HCEC 1CT (cell line): ENCODE results near the gene ST6GALNAC3.

Experiments
- DNase-seq: peaks from one replicate; pipeline ENCODE4 v3.0.0-alpha.2; 2017

ST6GALNAC3 gene

GRCh38 chr1:76463849-76464248 is 389.3 kb downstream of the ST6GALNAC3 start:
- no peak for DNase-seq

- peak; percentile 79 for DNase-seq
Observed at GRCh38 chr1:76465030-76465429, 390.5 kb downstream of the ST6GALNAC3 start.

DNA sequence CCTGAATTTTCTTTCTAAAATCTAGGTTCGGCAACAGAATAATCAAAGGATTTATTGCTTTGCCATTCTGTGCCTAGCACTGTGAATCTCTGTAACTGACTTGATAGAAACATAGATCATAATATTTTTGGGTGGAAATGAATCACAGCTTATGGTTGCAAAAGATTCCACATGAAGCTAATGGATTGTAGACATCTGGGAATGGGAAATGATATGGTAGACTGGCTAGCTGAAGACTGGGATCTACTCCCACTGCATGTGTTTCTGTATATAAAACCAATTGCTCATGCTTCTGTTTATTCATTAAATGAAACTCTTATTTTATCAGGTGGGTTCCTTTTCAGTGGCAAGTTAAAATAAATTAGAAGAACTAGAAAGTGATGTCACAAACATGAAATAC is 395.6 kb downstream of the ST6GALNAC3 start:
- peak; percentile 29 for DNase-seq

DNA sequence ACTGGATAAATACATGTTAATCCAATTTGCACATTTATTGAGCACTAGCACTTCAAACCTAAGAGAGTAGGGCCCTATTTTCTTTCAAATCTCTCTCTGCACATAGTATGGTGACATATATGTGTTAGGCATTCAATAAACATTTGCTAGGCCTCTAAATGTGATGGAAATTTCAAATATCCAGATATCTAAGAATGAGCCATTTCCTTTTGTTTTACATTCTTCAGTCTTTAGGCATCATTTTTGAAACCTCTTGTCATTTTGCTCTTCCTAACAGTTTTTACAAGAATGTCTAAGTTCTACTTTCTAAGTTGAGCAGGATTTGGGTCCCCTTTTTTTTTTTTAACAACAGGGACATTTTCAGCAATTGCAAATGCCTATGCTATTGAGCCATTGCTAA is 397.0 kb downstream of the ST6GALNAC3 start:
- peak; percentile 30 for DNase-seq

DNA sequence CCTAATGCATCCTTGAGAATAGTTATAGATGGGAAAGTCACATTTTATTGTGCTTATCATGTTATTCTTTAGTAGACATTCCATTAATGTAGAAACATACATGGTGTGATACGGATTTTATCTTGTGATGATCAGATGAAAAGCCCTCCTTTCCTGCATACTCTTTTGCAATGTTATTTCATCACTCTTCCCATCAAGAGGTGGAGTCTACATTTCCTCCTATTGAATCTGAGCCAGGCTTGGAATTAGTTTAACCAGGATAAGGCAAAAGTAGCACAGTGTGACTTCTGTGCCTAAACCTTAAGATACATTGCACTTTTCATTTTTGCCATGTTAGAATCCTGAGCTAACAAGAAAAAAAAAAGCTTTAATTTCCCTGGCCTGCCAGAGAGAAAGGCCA is 399.0 kb downstream of the ST6GALNAC3 start:
- no peak for DNase-seq

DNA sequence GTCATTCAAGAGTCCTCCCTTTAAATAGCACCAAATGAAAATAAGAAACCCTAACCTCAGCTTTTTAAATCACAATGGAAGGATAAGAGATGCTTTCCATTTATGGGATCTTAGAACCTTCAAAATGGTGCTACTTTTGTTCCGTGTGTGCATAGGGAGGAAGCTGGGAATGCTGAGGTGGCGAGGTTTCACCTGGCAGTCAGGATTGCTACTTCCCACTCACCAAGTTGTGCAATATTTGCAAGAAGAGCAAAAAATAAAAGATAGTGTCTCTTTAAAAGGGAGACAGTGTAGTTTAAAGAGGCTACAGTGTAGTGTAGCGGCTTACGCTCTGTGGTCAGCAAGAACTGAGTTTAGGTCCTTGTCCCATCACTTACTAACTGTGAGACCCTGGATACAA is 400.4 kb downstream of the ST6GALNAC3 start:
- no peak for DNase-seq

GRCh38 chr1:76477156-76477555 is 402.6 kb downstream of the ST6GALNAC3 start:
- peak; percentile 58 for DNase-seq

- peak; percentile 9 for DNase-seq
Observed at GRCh38 chr1:76480827-76481226, 406.3 kb downstream of the ST6GALNAC3 start.

- DNase-seq = no peak
Observed at GRCh38 chr1:76481672-76482071, 407.1 kb downstream of the ST6GALNAC3 start.

DNA sequence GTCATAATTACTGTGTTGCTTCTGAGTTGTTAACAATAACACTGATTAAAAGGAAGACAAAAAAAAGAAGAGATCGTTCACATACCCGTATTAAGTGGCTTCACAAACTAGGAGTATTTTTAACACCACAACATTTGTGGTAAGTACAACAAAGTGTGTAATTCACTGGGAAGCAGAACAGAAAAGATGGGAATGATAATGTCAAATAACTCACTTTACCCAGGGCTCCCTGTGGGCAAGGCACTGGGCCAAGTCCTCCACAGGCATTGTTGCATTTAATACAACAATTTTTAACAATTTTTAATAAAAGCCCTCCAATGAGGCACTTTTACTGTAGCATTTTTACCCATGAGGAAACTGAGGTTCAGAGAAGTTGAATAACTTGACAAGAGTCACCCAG is 407.7 kb downstream of the ST6GALNAC3 start:
- DNase-seq = no peak

DNA sequence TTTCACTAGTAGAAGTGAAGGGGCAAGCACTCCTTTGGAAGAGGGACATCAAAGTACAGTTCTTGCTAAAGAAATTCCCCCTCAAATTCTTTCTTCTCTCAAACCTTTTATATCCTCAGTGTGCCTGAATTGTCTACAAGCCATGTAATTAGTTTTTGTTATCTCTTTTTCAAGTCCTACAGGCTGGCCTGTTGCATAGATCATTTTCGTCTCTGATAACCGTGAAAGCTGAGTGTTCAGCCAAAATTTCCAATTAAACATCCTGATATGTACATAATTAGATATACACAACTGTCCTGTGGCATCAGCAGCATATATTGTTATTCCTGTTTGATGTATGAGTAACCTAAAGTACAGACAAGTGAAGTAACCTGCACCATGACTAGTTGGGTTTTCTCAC is 417.2 kb downstream of the ST6GALNAC3 start:
- no peak for DNase-seq

- DNase-seq = no peak
Observed at GRCh38 chr1:76492752-76493430, 418.3 kb downstream of the ST6GALNAC3 start.

- peak; percentile 54 for DNase-seq
Observed at GRCh38 chr1:76494807-76495206, 420.3 kb downstream of the ST6GALNAC3 start.

GRCh38 chr1:76496871-76497270 is 422.3 kb downstream of the ST6GALNAC3 start:
- no peak for DNase-seq

DNA sequence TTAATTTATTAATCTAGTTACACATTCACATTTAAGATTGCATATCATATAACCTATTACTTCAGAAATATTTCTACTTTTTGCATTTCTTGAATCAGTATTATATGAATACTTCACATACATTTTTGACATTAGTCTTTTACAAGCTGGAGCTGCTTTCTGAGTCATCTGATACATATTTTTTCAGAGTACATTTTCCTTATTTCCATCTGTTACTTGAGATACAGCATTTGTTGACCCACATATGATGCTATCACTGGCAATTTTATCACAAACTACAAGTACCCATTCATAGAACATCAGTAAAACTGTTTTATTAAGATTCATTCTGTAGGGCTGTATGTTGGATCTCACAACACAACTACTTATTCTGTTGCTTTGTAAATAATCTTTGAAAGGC is 425.6 kb downstream of the ST6GALNAC3 start:
- peak; percentile 3 for DNase-seq

- DNase-seq = peak; percentile 6
Observed at GRCh38 chr1:76501136-76501535, 426.6 kb downstream of the ST6GALNAC3 start.

DNA sequence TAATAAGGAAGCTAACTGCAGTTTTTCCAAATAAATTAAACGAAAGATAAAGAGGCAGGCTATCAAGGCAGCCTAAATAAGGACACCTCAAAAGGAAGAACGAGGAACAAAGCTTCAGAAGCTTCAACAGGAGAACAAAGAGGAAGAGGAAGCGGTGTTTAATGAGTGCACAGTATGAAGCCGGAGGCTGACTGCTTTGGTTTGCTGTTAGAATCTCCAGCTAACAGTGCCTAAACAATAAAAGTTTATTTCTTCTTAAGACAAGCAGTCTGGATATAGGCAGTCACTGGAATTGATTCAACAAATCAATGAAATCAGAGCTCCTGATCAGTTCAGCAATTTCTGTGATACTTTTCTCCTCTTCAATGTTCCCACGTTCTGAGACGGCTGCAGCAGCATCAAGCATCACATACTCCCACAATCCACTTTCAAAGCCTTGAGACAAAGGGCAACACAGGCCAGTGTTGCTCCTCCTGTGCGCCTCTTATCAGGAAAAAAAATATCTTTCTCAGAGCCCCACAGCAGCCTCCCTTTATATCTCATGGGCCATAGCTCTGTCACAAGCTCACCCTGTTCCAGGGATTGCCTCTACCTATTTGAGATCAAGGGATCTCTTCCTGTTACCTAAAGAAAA is 427.2 kb downstream of the ST6GALNAC3 start:
- DNase-seq = no peak

DNA sequence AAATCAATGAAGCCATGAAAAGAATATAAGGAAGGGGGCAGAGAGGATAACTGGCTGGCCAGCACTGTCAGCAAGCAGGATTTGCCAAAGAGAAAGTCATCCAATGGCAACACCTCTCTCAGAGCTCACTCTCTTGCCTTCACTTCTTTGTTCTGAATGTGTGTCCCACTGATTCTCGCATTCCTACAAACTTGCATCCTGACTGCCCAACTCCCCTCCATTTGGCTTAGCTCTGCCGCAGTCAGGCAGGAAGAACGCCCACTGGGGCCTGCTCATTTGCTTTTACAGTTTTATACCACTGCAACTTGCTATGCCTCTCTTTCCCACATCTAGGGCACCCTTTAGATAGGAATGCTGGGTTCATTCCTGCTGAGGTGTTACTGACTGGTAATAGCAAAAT is 428.6 kb downstream of the ST6GALNAC3 start:
- no peak for DNase-seq

DNA sequence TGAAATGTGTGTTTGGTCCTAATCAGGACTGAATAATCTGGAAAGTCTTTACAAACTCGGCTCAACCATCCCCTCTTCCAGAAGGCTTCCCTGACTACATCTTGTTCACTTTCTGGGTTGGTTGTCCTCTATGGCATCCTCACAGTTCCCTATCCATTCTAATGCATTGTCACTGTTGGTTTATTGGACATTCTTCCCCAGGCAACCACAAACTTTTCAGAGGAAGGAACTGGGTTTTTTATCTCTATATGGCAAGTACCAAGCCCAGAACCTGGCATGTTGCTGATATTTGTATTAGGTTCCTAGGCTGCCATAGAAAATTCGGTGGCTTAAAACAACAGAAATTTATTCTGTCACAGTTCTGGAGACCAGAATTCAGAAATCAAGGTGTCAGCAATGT is 429.2 kb downstream of the ST6GALNAC3 start:
- DNase-seq = no peak

DNA sequence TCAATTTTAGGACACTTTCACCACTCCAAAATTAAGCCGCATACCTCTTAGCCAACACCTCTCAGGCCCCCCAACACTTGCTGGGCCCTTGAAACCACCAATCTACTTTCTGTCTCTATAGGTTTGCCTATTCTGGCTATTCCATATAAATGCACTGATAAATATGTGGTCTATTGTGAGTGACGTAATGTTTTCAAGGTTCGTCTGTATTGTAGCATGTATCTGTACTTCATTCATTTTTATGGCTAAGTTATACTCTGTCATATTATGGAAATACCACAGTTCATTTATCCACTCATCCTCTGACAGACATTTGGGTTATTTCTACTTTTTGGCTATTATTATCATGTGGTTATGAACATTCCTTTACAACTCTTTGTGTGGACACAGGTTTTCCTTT is 432.8 kb downstream of the ST6GALNAC3 start:
- DNase-seq = no peak

DNA sequence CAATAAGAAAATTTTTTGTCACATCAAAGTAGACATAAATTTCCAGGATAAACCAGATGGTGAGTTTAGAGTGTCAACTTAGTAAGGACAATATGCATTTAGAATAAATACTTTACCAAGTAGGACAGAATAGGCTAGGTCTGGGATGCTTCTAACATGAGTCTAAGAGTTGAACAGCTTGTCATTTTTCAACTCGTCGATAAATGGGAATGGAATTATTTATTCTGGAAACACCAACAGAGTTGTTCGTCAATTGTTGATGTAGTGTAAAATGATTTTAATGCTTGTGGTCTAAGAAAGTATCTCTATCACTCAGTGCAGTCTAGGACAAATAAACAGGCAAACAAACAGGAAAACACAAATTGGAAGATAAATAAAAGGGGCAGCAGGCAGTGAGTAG is 434.3 kb downstream of the ST6GALNAC3 start:
- no peak for DNase-seq

DNA sequence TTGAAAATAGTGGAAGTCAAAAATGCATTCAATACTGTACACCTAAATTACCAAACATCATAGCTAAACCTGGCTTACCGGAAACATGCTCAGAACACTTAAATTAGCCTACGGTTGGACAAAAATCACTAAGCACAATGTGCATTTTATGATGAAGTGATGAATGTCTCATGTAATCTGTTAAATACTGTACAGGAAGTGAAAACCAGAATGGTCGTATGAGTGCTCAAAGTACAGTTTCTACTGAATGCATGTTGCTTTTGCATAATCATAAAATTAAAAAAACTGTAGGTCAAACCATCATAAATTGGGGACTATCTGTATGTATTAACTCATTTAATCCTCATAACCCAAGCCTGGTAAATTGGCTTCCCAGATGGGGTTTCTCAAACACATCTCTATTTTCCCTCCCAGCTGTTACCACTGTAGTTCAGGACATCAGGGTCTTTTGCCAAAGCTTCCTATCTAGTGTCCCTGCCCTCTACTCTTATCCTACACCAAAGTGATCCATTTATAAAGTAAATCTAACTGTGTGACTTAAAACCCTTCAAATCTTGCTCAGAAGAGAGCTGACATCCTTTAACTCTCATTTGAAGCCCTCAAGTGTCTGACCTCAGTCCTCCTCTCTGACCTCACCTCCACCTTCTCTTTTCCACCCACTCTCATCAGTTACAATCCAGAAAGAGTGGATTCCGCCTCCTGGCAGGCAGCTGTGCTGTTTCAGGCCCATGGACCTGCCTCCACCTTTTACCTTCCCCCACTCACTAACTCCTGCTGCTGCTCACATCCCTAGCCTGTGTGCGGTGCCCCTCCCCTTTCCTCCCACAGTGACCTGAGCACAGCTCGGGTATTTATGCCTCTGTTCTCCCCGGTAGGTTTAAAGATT is 436.4 kb downstream of the ST6GALNAC3 start:
- no peak for DNase-seq

- no peak for DNase-seq
Observed at GRCh38 chr1:76511558-76512179, 437.1 kb downstream of the ST6GALNAC3 start.
